Astrocyte (in vitro differentiated cells and primary cell): ENCODE results near the gene UGGT2.

Experiments used
- EZH2 ChIP-seq: IDR thresholded peaks from 2 replicates; pipeline ENCODE4 v1.6.1; 2012; ENCODE audit warnings: mild to moderate bottlenecking, low read length, inconsistent platforms; ENCODE audit not compliant: insufficient read depth
- TF ChIP-seq, protein P1 (sequence below): IDR thresholded peaks from 2 replicates; pipeline ENCODE4 v1.5.1; 2011; ENCODE audit warnings: low read depth, mild to moderate bottlenecking, inconsistent platforms, low read length, moderate library complexity; ENCODE audit not compliant: insufficient read depth

GRCh38 chr13:96027496-96027895 is 25.7 kb downstream of the UGGT2 start:
- TF ChIP-seq, protein P1, sequence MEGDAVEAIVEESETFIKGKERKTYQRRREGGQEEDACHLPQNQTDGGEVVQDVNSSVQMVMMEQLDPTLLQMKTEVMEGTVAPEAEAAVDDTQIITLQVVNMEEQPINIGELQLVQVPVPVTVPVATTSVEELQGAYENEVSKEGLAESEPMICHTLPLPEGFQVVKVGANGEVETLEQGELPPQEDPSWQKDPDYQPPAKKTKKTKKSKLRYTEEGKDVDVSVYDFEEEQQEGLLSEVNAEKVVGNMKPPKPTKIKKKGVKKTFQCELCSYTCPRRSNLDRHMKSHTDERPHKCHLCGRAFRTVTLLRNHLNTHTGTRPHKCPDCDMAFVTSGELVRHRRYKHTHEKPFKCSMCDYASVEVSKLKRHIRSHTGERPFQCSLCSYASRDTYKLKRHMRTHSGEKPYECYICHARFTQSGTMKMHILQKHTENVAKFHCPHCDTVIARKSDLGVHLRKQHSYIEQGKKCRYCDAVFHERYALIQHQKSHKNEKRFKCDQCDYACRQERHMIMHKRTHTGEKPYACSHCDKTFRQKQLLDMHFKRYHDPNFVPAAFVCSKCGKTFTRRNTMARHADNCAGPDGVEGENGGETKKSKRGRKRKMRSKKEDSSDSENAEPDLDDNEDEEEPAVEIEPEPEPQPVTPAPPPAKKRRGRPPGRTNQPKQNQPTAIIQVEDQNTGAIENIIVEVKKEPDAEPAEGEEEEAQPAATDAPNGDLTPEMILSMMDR: no peak
- TF ChIP-seq EZH2: no peak
